ENCODE results near the gene PDE4D.

PDE4D gene

DNA sequence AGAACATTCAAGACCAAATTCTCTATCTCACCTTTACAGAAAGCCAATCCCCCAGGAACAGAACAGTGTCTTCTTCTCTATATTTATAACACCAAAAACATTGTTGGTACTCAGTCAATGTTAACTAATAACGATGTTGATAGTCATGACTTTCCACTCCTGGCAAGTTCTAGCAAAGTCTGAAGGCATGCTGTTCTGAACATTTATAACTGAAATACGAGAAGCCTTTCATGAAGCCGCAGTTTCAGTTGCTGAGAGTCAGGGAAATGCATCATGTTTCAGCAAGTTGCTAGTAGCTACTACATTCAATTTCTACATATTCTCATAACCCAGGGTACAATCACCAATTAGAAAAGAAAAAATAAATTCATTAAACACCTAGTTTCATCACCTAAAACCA is 301.4 kb downstream of the PDE4D start:
- TF ChIP-seq, protein P1, sequence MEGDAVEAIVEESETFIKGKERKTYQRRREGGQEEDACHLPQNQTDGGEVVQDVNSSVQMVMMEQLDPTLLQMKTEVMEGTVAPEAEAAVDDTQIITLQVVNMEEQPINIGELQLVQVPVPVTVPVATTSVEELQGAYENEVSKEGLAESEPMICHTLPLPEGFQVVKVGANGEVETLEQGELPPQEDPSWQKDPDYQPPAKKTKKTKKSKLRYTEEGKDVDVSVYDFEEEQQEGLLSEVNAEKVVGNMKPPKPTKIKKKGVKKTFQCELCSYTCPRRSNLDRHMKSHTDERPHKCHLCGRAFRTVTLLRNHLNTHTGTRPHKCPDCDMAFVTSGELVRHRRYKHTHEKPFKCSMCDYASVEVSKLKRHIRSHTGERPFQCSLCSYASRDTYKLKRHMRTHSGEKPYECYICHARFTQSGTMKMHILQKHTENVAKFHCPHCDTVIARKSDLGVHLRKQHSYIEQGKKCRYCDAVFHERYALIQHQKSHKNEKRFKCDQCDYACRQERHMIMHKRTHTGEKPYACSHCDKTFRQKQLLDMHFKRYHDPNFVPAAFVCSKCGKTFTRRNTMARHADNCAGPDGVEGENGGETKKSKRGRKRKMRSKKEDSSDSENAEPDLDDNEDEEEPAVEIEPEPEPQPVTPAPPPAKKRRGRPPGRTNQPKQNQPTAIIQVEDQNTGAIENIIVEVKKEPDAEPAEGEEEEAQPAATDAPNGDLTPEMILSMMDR (conservative IDR thresholded peaks at IDR 0.05; ENCODE audit: low read depth, low read length): no peak
- DNase-seq (ENCODE audit: low read depth): peak; percentile 95
- H3K4me3 ChIP-seq (ENCODE audit: low read depth, low read length): no peak overlapping the region

DNA sequence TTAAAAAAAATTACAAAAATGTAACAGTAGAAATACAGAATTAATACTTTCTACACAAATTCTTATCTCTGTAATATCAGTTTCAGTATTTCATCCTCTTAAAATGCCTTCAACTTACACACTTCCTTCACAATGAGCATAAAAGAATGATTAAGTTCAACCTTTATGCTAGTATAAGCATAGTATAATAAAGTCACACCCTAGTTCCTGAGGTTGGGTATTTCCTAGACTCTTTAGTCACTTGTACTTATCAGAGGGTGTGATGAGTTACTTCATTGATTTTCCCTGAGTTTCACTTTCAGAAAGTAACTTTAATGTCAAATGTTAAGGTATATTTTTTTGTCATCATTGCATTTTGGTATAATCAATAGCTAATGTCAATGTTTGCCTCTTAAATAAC is 302.4 kb downstream of the PDE4D start:
- H3K4me3 ChIP-seq (ENCODE audit: low read depth, low read length): no peak overlapping the region
- TF ChIP-seq, protein P1 (conservative IDR thresholded peaks at IDR 0.05; ENCODE audit: low read depth, low read length): no peak
- no peak for DNase-seq (ENCODE audit: low read depth)

DNA sequence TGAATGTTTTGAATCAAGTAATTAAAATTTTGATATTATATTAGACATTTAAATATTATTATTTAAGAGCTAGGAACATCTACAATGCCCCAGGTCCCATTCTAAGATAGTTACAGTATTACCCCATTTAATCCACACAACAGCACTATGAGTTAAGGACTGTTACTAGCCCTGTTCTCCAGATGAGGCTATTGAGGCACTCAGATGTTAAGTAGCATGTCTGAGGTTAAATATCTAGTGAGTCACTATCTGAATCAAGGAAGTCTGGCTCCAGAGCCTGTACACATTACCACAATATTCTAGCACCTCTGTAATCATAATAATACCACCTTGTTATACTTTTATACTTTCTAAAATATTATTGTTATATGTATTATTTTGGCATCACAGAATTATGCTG is 304.6 kb downstream of the PDE4D start:
- DNase-seq (ENCODE audit: low read depth): peak; percentile 72
- TF ChIP-seq, protein P1 (conservative IDR thresholded peaks at IDR 0.05; ENCODE audit: low read depth, low read length): no peak
- no peak overlapping the region for H3K4me3 ChIP-seq (ENCODE audit: low read depth, low read length)

DNA sequence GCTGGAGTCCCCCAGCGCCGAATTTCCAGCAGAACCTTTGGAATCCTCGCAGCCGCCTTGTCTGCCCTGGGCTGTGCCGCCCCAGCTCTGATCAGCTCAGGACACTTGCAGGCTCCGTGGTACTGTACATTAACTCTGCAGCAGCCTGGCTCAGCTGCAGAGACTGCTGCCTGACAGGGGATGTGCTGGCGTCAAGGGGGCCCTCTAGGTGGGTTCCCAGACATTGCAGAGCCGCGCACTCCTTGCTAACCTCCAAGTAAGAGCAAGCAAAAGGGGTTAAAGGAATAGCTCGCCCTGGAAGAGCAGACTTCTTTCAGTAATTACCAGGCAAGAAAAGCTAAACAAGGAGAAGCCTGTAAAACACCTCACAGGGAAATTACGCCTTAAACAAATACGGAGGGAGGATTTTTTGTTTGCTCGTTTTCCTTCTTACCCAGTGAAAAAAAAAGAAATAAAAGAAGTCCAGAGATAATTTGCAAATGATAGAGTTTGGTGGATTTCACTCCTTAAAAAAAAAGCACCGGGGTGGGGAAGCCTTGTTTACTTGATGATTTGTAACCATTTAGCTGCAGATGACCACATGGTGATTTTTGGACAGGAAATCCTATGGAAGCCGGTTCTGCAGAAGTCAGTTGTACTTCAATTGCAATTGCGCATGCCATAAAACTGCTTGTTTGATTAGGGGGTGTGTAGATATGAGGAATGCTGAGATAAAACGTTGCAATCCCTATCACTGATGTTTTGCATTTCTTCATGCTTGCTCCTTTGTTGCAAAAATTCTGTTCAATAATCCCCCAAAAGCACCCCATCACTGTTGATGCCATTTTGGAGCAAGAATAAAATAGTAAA is 305.8 kb downstream of the PDE4D start:
- TF ChIP-seq, protein P1 (conservative IDR thresholded peaks at IDR 0.05; ENCODE audit: low read depth, low read length): peak; percentile 62
- peak; percentile 88 for DNase-seq (ENCODE audit: low read depth)

DNA sequence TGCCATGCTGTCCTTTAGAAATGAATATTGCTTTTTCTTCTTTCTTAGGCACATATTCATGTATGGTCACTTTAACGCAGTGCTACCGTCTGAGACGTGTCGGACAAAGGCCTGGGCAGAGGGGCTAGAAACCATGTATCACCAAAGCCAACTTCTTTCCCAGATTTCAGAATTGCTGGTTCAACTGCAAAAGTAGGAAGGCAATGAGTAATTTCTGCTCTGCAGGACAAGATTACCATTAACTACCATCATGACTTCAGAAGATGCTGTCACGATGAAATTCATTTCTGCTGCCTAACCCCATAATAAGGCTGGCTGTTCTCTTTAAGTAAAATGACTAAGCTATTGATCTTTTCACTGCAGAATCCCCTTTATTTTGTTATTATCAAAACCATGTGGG is 306.7 kb downstream of the PDE4D start:
- TF ChIP-seq, protein P1 (conservative IDR thresholded peaks at IDR 0.05; ENCODE audit: low read depth, low read length): no peak
- no peak overlapping the region for H3K4me3 ChIP-seq (ENCODE audit: low read depth, low read length)
- DNase-seq (ENCODE audit: low read depth): no peak

More for the DNA sequence above, 305.8 kb downstream of the PDE4D start:
- H3K4me3 ChIP-seq (ENCODE audit: low read depth, low read length): peak overlapping the region; percentile 51

DNA sequence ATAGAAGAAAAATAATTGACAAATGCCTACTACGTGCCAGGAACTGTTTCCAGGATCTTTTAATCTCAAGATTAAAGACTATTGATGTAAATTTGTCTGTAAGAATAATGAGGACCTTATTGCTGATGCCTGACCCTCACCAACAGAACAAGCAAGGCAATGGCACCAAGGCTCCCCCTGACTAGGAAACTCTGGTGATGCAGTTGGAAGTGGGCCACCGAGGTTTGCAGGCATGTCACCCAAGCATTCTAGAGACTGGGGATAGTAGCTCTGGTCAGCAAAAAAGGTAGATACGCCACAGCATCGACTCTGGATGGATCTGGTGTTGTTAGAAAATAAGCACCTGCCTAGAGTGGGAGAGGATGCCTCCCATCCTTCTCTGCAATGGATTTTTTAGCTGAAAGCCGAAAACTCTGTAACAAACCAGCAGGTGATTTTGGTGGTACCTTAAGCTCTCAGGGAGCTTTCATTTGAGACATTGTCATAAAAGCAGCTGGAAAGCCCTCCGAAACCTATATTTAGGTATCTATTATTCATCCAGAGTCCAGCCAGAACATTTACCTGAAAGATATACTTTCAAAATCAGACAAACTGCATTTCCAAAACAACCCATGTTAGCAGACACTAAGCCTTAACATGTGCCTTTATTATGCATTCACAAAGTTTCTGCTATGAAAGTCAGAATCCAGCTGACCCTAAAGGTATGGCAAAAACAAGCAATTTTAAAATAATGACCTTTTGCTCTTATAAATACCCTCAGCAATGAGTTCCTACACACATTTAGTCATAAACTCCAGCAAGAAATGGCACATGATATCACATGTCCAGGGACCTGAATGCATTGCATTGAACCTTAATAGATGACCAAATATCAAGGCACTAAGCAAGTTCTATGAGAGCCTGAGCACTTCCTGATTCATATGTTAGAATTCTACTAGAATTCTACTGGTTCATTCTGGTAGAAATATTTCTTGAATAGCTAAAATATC is 308.4 kb downstream of the PDE4D start:
- no peak for DNase-seq (ENCODE audit: low read depth)
- H3K4me3 ChIP-seq (ENCODE audit: low read depth, low read length): no peak overlapping the region

More for the DNA sequence above, 308.4 kb downstream of the PDE4D start:
- TF ChIP-seq, protein P1 (conservative IDR thresholded peaks at IDR 0.05; ENCODE audit: low read depth, low read length): no peak
